ENCODE results near the gene MSH2. TPM values are rescaled to one million over a fixed set of nuclear protein-coding genes. Genes with fewer than 3 reads are reported as not detected.

The MSH2 gene
- total and polyA plus RNA-seq, 2 of the 13 experiments (the other 11 are each of a cell fraction or from before 2014, with no cell fraction given): 19.9 to 76.3 TPM

DNA sequence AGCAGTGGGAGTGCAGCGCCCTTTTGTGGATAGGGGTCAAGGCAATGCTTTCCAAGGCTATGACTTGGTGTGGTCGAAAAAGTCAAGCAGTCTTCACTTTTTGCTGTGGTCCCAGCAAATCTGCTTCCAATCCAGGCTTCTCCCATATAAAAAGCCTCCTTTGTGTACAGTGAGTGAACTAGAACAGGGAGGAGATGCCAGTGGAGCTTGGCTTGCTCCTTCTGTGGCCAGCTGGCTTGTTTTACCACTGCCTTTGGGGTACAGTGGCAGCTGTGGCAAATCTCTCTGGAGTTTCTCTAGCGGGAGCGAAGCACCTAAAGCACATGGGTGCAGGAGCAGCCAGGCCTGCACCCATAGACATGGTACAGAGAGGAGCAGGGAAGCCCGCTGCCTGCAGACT is 103.5 kb downstream of the MSH2 start:
- Histone ChIP-seq H3K4me1 (ENCODE audit: insufficient read depth, low read length) (no peaks in the 10 kb centered on the region), H3K9me3 (ENCODE audit: low read length) (peaks cover 6% of the 10 kb centered on the region), H3K36me3 (replicated peaks in 1 of 2; ENCODE audit: control insufficient read depth in 1 of 2, insufficient read depth in 2 of 2, low read length in 2 of 2) (no peaks in the 10 kb centered on the region), H3K9ac (ENCODE audit: insufficient read depth, low read depth, low read length) (no peak overlapping the region), H2AFZ (ENCODE audit: low read length) (no peak overlapping the region), H3K27ac (ENCODE audit: extremely low read length, insufficient read depth, low read length) (no peak overlapping the region), H3K4me3 (replicated peaks in 1 of 3; ENCODE audit: insufficient read depth in 1 of 3, low read depth in 2 of 3, low read length in 3 of 3) (no peak overlapping the region), H3K27me3 (ENCODE audit: control insufficient read depth in 1 of 2, insufficient read depth in 2 of 2, low read length in 2 of 2) (no peaks in the 10 kb centered on the region; a peak in 1 of 5 replicates), H4K20me1 (ENCODE audit: insufficient read depth, low read length) (no peaks in the 10 kb centered on the region), H3K79me2 (ENCODE audit: insufficient read depth, low read length) (no peaks in the 10 kb centered on the region), H3K4me2 (ENCODE audit: low read depth, low read length) (no peak overlapping the region)
- no TSS peak for BruUV-seq (replicated peaks)
- intact Hi-C loops (cut with micrococcal nuclease; ENCODE audit: unreplicated experiment): no loop called here
- no peak for DNase-seq (ENCODE audit: low spot score)
- CTCF ChIA-PET (ENCODE audit: low intra/inter-chr PET ratio, low total read pairs): no interaction called here
- FAIRE-seq: no peak
- no peak for TF ChIP-seq RAD51 (IDR thresholded peaks at IDR 0.05; ENCODE audit: borderline replicate concordance)
- TF ChIP-seq FOXM1 (CRISPR knock-in tag; IDR thresholded peaks at IDR 0.05): no peak
- TF ChIP-seq RBAK (CRISPR knock-in tag; IDR thresholded peaks at IDR 0.05): no peak
- TF ChIP-seq, protein P1, sequence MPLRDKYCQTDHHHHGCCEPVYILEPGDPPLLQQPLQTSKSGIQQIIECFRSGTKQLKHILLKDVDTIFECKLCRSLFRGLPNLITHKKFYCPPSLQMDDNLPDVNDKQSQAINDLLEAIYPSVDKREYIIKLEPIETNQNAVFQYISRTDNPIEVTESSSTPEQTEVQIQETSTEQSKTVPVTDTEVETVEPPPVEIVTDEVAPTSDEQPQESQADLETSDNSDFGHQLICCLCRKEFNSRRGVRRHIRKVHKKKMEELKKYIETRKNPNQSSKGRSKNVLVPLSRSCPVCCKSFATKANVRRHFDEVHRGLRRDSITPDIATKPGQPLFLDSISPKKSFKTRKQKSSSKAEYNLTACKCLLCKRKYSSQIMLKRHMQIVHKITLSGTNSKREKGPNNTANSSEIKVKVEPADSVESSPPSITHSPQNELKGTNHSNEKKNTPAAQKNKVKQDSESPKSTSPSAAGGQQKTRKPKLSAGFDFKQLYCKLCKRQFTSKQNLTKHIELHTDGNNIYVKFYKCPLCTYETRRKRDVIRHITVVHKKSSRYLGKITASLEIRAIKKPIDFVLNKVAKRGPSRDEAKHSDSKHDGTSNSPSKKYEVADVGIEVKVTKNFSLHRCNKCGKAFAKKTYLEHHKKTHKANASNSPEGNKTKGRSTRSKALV (CRISPR knock-in tag; IDR thresholded peaks at IDR 0.05): no peak
- no peak for TF ChIP-seq ZNF766 (CRISPR knock-in tag; IDR thresholded peaks at IDR 0.05; ENCODE audit: borderline replicate concordance)
- no peak for TF ChIP-seq ZNF10 (CRISPR knock-in tag; IDR thresholded peaks at IDR 0.05; ENCODE audit: borderline replicate concordance, low read depth)
- no peak for TF ChIP-seq PHF5A (CRISPR knock-in tag; IDR thresholded peaks at IDR 0.05; ENCODE audit: low read depth, unreplicated experiment)
- TF ChIP-seq, protein P2, sequence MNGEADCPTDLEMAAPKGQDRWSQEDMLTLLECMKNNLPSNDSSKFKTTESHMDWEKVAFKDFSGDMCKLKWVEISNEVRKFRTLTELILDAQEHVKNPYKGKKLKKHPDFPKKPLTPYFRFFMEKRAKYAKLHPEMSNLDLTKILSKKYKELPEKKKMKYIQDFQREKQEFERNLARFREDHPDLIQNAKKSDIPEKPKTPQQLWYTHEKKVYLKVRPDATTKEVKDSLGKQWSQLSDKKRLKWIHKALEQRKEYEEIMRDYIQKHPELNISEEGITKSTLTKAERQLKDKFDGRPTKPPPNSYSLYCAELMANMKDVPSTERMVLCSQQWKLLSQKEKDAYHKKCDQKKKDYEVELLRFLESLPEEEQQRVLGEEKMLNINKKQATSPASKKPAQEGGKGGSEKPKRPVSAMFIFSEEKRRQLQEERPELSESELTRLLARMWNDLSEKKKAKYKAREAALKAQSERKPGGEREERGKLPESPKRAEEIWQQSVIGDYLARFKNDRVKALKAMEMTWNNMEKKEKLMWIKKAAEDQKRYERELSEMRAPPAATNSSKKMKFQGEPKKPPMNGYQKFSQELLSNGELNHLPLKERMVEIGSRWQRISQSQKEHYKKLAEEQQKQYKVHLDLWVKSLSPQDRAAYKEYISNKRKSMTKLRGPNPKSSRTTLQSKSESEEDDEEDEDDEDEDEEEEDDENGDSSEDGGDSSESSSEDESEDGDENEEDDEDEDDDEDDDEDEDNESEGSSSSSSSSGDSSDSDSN (CRISPR knock-in tag; IDR thresholded peaks at IDR 0.05): no peak
- no peak for TF ChIP-seq JUND (CRISPR knock-in tag; IDR thresholded peaks at IDR 0.05)
- TF ChIP-seq NPAS2 (CRISPR knock-in tag; IDR thresholded peaks at IDR 0.05; ENCODE audit: borderline replicate concordance): no peak
- TF ChIP-seq ZNF234 (CRISPR knock-in tag; conservative IDR thresholded peaks at IDR 0.05): no peak
- TF ChIP-seq NCOR1 (IDR thresholded peaks at IDR 0.05; ENCODE audit: borderline replicate concordance, low read length): no peak
- TF ChIP-seq, protein P3, sequence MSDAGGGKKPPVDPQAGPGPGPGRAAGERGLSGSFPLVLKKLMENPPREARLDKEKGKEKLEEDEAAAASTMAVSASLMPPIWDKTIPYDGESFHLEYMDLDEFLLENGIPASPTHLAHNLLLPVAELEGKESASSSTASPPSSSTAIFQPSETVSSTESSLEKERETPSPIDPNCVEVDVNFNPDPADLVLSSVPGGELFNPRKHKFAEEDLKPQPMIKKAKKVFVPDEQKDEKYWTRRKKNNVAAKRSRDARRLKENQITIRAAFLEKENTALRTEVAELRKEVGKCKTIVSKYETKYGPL (CRISPR knock-in tag; IDR thresholded peaks at IDR 0.05): no peak
- TF ChIP-seq, protein P4, sequence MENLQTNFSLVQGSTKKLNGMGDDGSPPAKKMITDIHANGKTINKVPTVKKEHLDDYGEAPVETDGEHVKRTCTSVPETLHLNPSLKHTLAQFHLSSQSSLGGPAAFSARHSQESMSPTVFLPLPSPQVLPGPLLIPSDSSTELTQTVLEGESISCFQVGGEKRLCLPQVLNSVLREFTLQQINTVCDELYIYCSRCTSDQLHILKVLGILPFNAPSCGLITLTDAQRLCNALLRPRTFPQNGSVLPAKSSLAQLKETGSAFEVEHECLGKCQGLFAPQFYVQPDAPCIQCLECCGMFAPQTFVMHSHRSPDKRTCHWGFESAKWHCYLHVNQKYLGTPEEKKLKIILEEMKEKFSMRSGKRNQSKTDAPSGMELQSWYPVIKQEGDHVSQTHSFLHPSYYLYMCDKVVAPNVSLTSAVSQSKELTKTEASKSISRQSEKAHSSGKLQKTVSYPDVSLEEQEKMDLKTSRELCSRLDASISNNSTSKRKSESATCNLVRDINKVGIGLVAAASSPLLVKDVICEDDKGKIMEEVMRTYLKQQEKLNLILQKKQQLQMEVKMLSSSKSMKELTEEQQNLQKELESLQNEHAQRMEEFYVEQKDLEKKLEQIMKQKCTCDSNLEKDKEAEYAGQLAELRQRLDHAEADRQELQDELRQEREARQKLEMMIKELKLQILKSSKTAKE (CRISPR knock-in tag; IDR thresholded peaks at IDR 0.05; ENCODE audit: borderline replicate concordance): no peak
- TF ChIP-seq, protein P5, sequence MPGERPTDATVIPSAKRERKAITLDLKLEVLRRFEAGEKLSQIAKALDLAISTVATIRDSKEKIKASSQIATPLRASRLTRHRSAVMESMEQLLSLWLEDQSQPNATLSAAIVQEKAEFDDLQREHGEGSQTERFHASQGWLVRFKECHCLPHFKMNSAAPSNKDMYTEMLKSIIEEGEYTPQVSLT (CRISPR knock-in tag; IDR thresholded peaks at IDR 0.05; ENCODE audit: borderline replicate concordance, low read depth): no peak
- 34% methylated on average over 5 of the region's 5 CpGs for WGBS (ENCODE audit: low lambda C conversion rate)
- in situ Hi-C loops (cut with HindIII; ENCODE audit: extremely low pct_ligation_motif_present, low pct_unique_long_range_greater_than_20kb): no loop called here
- POLR2A ChIA-PET: no interaction called here
- ATAC-seq: no peak
